Mesendoderm (in vitro differentiated cells): ENCODE data around the gene PARD3B.

Source experiments
- DNase-seq: peaks from one replicate; pipeline ENCODE4 v3.0.0; 2013
- H2AK5ac ChIP-seq: 2 replicates; pipeline ENCODE4 v1.6.1; 2013; ENCODE audit warnings: low read length, inconsistent platforms
- H2BK120ac ChIP-seq: 2 replicates; pipeline ENCODE4 v1.6.1; 2013; ENCODE audit warnings: low read depth, mild to moderate bottlenecking, low read length, moderate library complexity, mixed read lengths
- H2BK15ac ChIP-seq: replicated peaks from 2 replicates; pipeline ENCODE4 v1.6.1; 2013; ENCODE audit warnings: low read depth, mild to moderate bottlenecking, moderate library complexity
- H2BK5ac ChIP-seq: 2 replicates; pipeline ENCODE4 v1.6.1; 2013; ENCODE audit warnings: low read length, inconsistent platforms
- H3K18ac ChIP-seq: 2 replicates; pipeline ENCODE4 v1.6.1; 2013; ENCODE audit warnings: mild to moderate bottlenecking, low read length, mixed read lengths
- H3K23ac ChIP-seq: one replicate; pipeline ENCODE4 v1.6.1; 2013; ENCODE audit warnings: low read length
- H3K27ac ChIP-seq: 2 replicates; pipeline ENCODE4 v1.5.1; 2013; ENCODE audit warnings: low read depth, mild to moderate bottlenecking, inconsistent platforms, low read length, moderate library complexity
- H3K27me3 ChIP-seq: 2 replicates; pipeline ENCODE4 v1.6.1; 2013; ENCODE audit warnings: low read length, control low read depth, mild to moderate bottlenecking, inconsistent platforms; ENCODE audit not compliant: insufficient read depth, poor library complexity
- H3K36me3 ChIP-seq: 2 replicates; pipeline ENCODE4 v1.6.1; 2013; ENCODE audit warnings: low read length, inconsistent platforms; ENCODE audit not compliant: control insufficient read depth, insufficient read depth
- H3K4ac ChIP-seq: one replicate; pipeline ENCODE4 v1.6.1; 2013; ENCODE audit warnings: low read depth, mild to moderate bottlenecking, low read length, moderate library complexity
- H3K4me1 ChIP-seq: 2 replicates; pipeline ENCODE4 v1.6.1; 2013; ENCODE audit warnings: low read depth, low read length, inconsistent platforms; ENCODE audit not compliant: control insufficient read depth
- H3K4me2 ChIP-seq: 2 replicates; pipeline ENCODE4 v1.6.1; 2013; ENCODE audit warnings: low read length
- H3K4me3 ChIP-seq: 2 replicates; pipeline ENCODE4 v1.5.1; 2013; ENCODE audit warnings: mild to moderate bottlenecking, low read length
- H3K56ac ChIP-seq: one replicate; pipeline ENCODE4 v1.6.1; 2013; ENCODE audit warnings: low read length
- H3K79me1 ChIP-seq: 2 replicates; pipeline ENCODE4 v1.6.1; 2013; ENCODE audit warnings: low read length, inconsistent platforms
- H3K79me2 ChIP-seq: 2 replicates; pipeline ENCODE4 v1.6.1; 2013; ENCODE audit warnings: mild to moderate bottlenecking, low read length; ENCODE audit not compliant: control insufficient read depth, insufficient read depth
- H3K9ac ChIP-seq: 2 replicates; pipeline ENCODE4 v1.6.1; 2013; ENCODE audit warnings: low read length, inconsistent platforms
- H4K5ac ChIP-seq: one replicate; pipeline ENCODE4 v1.6.1; 2013; ENCODE audit warnings: low read length
- H4K8ac ChIP-seq: one replicate; pipeline ENCODE4 v1.6.1; 2013; ENCODE audit warnings: low read depth, mild to moderate bottlenecking, control low read depth, low read length, moderate library complexity
- WGBS: extraction: QIAGEN DNeasy Blood & Tissue Kit; methylation state at CpG from one replicate; pipeline ENCODE4 v1.1.7; 2013; ENCODE audit warnings: low lambda C conversion rate, missing lambda C conversion rate; ENCODE audit not compliant: insufficient coverage; ENCODE audit errors: extremely low coverage; 5-methylcytosine and 5-hydroxymethylcytosine counted together

The PARD3B gene

DNA sequence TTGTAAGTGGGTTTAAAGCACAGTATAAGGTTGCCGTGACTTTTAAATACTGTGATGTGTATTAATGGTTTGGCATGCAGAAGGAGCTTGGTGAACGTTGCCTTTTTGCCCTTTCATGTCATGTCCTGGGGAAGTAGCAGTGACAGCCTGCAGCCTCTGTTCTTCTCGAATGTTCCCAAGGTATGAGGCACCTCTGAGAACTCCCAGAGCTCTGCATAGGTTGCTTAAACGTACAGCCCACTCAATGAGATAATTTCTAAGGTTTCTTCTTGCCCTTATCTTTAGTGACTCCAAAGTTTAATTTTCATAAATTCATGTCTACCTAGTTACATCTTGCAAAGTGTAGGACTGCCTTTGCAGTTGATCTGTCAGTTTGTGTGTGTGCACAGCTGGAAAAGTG lies 36.7 kb downstream of the PARD3B start:
- no peak overlapping the region for H3K18ac ChIP-seq
- no peak overlapping the region for H4K8ac ChIP-seq
- H3K56ac ChIP-seq: no peak overlapping the region
- no peak overlapping the region for H2BK120ac ChIP-seq
- WGBS: no CpG with 5 or more reads among the region's 4 CpGs
- H3K4ac ChIP-seq: no peak overlapping the region
- H4K5ac ChIP-seq: no peak overlapping the region
- no peak overlapping the region for H3K27ac ChIP-seq
- no peak overlapping the region for H2BK15ac ChIP-seq
- H3K27me3 ChIP-seq: no peaks in the 10 kb centered on the region
- H2AK5ac ChIP-seq: no peak overlapping the region
- no peak overlapping the region for H2BK5ac ChIP-seq
- no peaks in the 10 kb centered on the region for H3K79me1 ChIP-seq
- H3K23ac ChIP-seq: no peak overlapping the region
- no peak for DNase-seq
- H3K79me2 ChIP-seq: no peaks in the 10 kb centered on the region
- H3K4me2 ChIP-seq: no peak overlapping the region
- no peak overlapping the region for H3K4me3 ChIP-seq
- no peak overlapping the region for H3K9ac ChIP-seq
- H3K36me3 ChIP-seq: no peaks in the 10 kb centered on the region
- no peaks in the 10 kb centered on the region for H3K4me1 ChIP-seq

DNA sequence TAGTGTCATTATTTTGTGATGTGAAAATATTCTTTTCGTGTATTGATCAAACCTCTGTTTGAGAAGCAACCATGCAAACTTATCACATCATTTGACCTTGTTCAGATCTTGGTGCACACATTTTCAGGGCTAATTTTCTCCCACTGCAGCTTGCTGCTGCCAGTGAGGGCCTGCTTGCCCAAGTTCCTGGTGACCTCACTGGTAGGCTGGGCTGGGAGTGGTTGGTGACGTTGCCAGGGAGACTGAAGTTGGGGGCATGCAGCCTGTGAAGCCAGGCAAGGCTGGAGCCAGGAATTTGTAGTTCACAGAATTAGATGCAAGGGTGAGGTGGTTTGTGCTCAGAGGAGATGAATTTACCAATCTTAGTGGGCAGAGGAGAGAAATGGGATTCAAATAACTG lies 38.5 kb downstream of the PARD3B start:
- Histone ChIP-seq H3K27ac (no peak overlapping the region), H3K27me3 (no peaks in the 10 kb centered on the region), H2BK120ac (no peak overlapping the region), H3K9ac (no peak overlapping the region), H3K23ac (no peak overlapping the region), H3K18ac (no peak overlapping the region), H4K5ac (no peak overlapping the region), H3K4ac (no peak overlapping the region), H3K79me2 (no peaks in the 10 kb centered on the region), H3K56ac (no peak overlapping the region), H3K4me1 (no peaks in the 10 kb centered on the region), H2BK5ac (no peak overlapping the region), H3K79me1 (no peaks in the 10 kb centered on the region), H3K36me3 (no peaks in the 10 kb centered on the region), H2BK15ac (no peak overlapping the region), H3K4me3 (no peak overlapping the region), H2AK5ac (no peak overlapping the region), H4K8ac (no peak overlapping the region), H3K4me2 (no peak overlapping the region)
- WGBS: no CpG with 5 or more reads among the region's 2 CpGs
- DNase-seq: peak; percentile 13

DNA sequence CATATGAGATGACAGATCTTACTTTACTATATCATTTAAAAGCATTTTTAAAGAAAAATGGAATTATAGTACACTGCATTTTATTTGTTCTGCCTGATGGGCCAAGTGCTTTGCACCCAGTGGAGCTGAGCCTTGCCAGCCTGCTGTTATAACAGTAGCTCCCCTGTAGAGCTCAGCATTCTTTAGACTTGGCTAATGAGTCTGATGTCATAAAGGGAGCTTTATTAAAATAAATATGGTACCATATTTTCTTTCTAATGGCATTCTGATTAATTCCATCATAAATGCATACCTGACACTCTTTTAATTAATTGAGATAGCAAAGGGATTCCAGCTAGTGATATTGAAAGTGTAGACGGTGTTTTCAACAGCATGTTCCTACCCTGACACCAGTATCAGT lies 40.7 kb downstream of the PARD3B start:
- WGBS: no CpG with 5 or more reads among the region's 1 CpG
- no peaks in the 10 kb centered on the region for H3K4me1 ChIP-seq
- no peaks in the 10 kb centered on the region for H3K79me1 ChIP-seq
- H4K5ac ChIP-seq: no peak overlapping the region
- no peak overlapping the region for H2BK5ac ChIP-seq
- no peak overlapping the region for H3K56ac ChIP-seq
- H2BK120ac ChIP-seq: no peak overlapping the region
- no peak overlapping the region for H3K9ac ChIP-seq
- no peaks in the 10 kb centered on the region for H3K27me3 ChIP-seq
- H2BK15ac ChIP-seq: no peak overlapping the region
- no peaks in the 10 kb centered on the region for H3K79me2 ChIP-seq
- no peak overlapping the region for H4K8ac ChIP-seq
- no peak overlapping the region for H3K18ac ChIP-seq
- H2AK5ac ChIP-seq: no peak overlapping the region
- H3K4me2 ChIP-seq: no peak overlapping the region
- H3K23ac ChIP-seq: no peak overlapping the region
- no peaks in the 10 kb centered on the region for H3K36me3 ChIP-seq
- no peak for DNase-seq
- H3K4ac ChIP-seq: no peak overlapping the region
- H3K4me3 ChIP-seq: no peak overlapping the region
- no peak overlapping the region for H3K27ac ChIP-seq

DNA sequence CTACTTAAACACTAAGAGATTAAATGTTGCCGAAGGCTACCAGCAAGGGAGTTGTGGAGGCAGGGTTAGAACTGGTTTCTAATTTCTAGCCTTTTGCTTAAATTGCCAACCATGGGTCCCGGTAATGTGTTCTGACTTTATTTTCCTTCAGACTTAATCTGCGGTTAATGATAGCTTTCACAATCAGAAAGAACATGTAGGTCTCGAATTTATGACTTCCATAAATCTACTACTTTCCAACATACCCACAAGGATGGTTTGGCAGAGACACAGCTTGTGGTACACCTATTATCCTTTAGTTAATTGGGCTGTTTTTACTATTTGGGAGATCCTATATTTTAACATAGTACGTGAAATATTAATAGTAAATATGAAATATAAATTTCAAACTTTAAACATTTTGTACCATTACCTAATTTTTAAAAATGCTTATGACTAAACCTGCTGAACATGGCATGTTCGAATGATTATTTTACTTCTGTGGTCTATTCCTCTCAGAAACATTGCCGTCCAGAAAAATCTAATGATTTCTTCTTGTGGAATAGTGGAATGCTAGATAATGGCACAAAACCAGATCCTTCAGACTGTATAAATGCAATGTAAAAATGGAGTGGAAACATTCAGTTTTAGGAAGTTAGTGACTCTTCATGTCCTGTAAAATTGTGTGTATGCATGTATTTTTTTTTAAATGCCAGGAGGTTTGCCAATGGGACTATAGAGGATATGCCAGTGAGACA lies 41.3 kb downstream of the PARD3B start:
- no peaks in the 10 kb centered on the region for H3K4me1 ChIP-seq
- H3K4me3 ChIP-seq: no peak overlapping the region
- no peak overlapping the region for H2BK5ac ChIP-seq
- no peak overlapping the region for H3K18ac ChIP-seq
- DNase-seq: no peak
- no peak overlapping the region for H4K8ac ChIP-seq
- H3K56ac ChIP-seq: no peak overlapping the region
- no peaks in the 10 kb centered on the region for H3K36me3 ChIP-seq
- no peak overlapping the region for H4K5ac ChIP-seq
- no peak overlapping the region for H3K4me2 ChIP-seq
- no peak overlapping the region for H3K9ac ChIP-seq
- H3K4ac ChIP-seq: no peak overlapping the region
- no peaks in the 10 kb centered on the region for H3K27me3 ChIP-seq
- H2BK15ac ChIP-seq: no peak overlapping the region
- H2AK5ac ChIP-seq: no peak overlapping the region
- no peaks in the 10 kb centered on the region for H3K79me1 ChIP-seq
- no peak overlapping the region for H3K23ac ChIP-seq
- WGBS: no CpG with 5 or more reads among the region's 7 CpGs
- H3K79me2 ChIP-seq: no peaks in the 10 kb centered on the region
- H2BK120ac ChIP-seq: no peak overlapping the region
- H3K27ac ChIP-seq: no peak overlapping the region

DNA sequence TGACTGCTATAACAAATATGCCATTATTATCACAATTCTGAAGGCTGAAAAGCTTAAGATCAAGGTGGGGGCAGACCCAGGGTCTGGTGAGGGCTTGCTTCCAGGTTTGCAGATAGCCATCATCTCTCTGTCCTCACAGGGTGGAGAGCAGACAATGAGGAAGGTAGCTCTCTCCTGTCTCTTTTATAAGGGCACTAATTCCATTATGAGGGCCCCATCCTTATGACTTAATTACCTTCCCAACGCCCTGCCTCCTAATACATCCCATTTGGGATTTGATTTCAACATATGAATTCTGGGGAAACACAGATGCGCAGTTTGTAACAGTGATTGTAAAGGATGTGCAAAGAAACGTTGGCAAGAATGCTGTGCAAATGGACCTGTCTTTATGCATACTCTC lies 44.8 kb downstream of the PARD3B start:
- no peak overlapping the region for H3K4ac ChIP-seq
- WGBS: no CpG with 5 or more reads among the region's 3 CpGs
- no peaks in the 10 kb centered on the region for H3K79me2 ChIP-seq
- no peak overlapping the region for H4K5ac ChIP-seq
- H3K4me1 ChIP-seq: no peaks in the 10 kb centered on the region
- H3K27me3 ChIP-seq: no peaks in the 10 kb centered on the region
- H3K4me2 ChIP-seq: no peak overlapping the region
- no peak for DNase-seq
- no peak overlapping the region for H2BK120ac ChIP-seq
- H2BK5ac ChIP-seq: no peak overlapping the region
- no peak overlapping the region for H4K8ac ChIP-seq
- H3K27ac ChIP-seq: no peak overlapping the region
- H3K36me3 ChIP-seq: no peaks in the 10 kb centered on the region
- H3K9ac ChIP-seq: no peak overlapping the region
- no peak overlapping the region for H3K4me3 ChIP-seq
- H3K23ac ChIP-seq: no peak overlapping the region
- no peak overlapping the region for H2BK15ac ChIP-seq
- no peak overlapping the region for H3K18ac ChIP-seq
- H2AK5ac ChIP-seq: no peak overlapping the region
- no peaks in the 10 kb centered on the region for H3K79me1 ChIP-seq
- H3K56ac ChIP-seq: no peak overlapping the region

DNA sequence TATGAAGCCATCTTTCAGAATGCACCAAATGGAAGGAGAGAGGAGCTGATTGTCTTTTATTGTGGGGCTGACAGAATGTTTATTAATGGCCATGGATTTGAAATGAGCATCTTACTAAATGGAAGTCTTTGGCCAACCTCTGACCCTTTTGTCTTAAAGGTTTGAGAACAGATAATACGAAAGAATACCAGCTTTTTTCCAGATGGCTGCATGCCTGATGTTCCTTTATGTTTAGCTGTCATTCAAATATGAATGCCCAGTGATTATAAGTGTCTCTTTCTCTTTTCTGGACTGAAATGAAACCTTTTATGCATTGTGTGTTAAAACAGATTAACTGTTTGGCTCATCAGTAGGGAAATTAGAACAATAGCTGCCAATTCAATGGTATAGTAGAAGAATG lies 46.0 kb downstream of the PARD3B start:
- no peaks in the 10 kb centered on the region for H3K36me3 ChIP-seq
- no peak overlapping the region for H4K8ac ChIP-seq
- H3K27ac ChIP-seq: no peak overlapping the region
- no peak overlapping the region for H2AK5ac ChIP-seq
- no peak overlapping the region for H3K4me2 ChIP-seq
- H4K5ac ChIP-seq: no peak overlapping the region
- H3K9ac ChIP-seq: no peak overlapping the region
- H2BK15ac ChIP-seq: no peak overlapping the region
- no peak overlapping the region for H3K23ac ChIP-seq
- no peaks in the 10 kb centered on the region for H3K27me3 ChIP-seq
- no peak overlapping the region for H3K4ac ChIP-seq
- H3K56ac ChIP-seq: no peak overlapping the region
- H3K18ac ChIP-seq: no peak overlapping the region
- no peaks in the 10 kb centered on the region for H3K4me1 ChIP-seq
- H2BK5ac ChIP-seq: no peak overlapping the region
- no peaks in the 10 kb centered on the region for H3K79me1 ChIP-seq
- no peak for DNase-seq
- WGBS: no CpG with 5 or more reads among the region's 1 CpG
- H2BK120ac ChIP-seq: no peak overlapping the region
- no peaks in the 10 kb centered on the region for H3K79me2 ChIP-seq
- H3K4me3 ChIP-seq: no peak overlapping the region
